CD4-positive, alpha-beta T cell treated with Interferon gamma for 1 hour (primary cell): ENCODE measurements around the gene PPM1J.

Experiments
- DNase-seq: peaks from one replicate; pipeline ENCODE4 v3.0.0-alpha.2; 2020

PPM1J gene

GRCh38 chr1:112704391-112704933 lies 10.7 kb downstream of the PPM1J start:
- DNase-seq: no peak

GRCh38 chr1:112703706-112704105 lies 11.4 kb downstream of the PPM1J start:
- DNase-seq: no peak

GRCh38 chr1:112702420-112703261 lies 12.5 kb downstream of the PPM1J start:
- no peak for DNase-seq

- DNase-seq: no peak
Measured at GRCh38 chr1:112702067-112702395, 13.1 kb downstream of the PPM1J start.

- no peak for DNase-seq
Measured at GRCh38 chr1:112701227-112702066, 13.7 kb downstream of the PPM1J start.

GRCh38 chr1:112700290-112701226 lies 14.6 kb downstream of the PPM1J start:
- peak; percentile 82 for DNase-seq

GRCh38 chr1:112699425-112700144 lies 15.5 kb downstream of the PPM1J start:
- DNase-seq: no peak

GRCh38 chr1:112698366-112699310 lies 16.5 kb downstream of the PPM1J start:
- DNase-seq: no peak

GRCh38 chr1:112697781-112698201 lies 17.3 kb downstream of the PPM1J start:
- DNase-seq: no peak

- no peak for DNase-seq
Measured at GRCh38 chr1:112696578-112697314, 18.4 kb downstream of the PPM1J start.

GRCh38 chr1:112695276-112695675 lies 19.9 kb downstream of the PPM1J start:
- no peak for DNase-seq

- DNase-seq: no peak
Measured at GRCh38 chr1:112694363-112694929, 20.7 kb downstream of the PPM1J start.

GRCh38 chr1:112693821-112694220 lies 21.3 kb downstream of the PPM1J start:
- DNase-seq: no peak

GRCh38 chr1:112692681-112693080 lies 22.5 kb downstream of the PPM1J start:
- DNase-seq: no peak

- DNase-seq: no peak
Measured at GRCh38 chr1:112689842-112690237, 25.3 kb downstream of the PPM1J start.

- DNase-seq: no peak
Measured at GRCh38 chr1:112689196-112689841, 25.8 kb downstream of the PPM1J start.

- no peak for DNase-seq
Measured at GRCh38 chr1:112688781-112689193, 26.3 kb downstream of the PPM1J start.

- DNase-seq: no peak
Measured at GRCh38 chr1:112687785-112688496, 27.2 kb downstream of the PPM1J start.
